A549 treated with dexamethasone at 1 μM for 4 hours (cell line): Measurements from ENCODE around the gene MBTPS1. TPM values are rescaled to one million over a fixed set of nuclear protein-coding genes. Genes with fewer than 3 reads are reported as not detected.

Experiments
- total RNA-seq: library from RNA; stranded (reverse); fragments of 200-300 nt; extraction: Qiagen RNA extraction; gene quantifications from 5 replicates; pipeline ENCODE4 v1.2.3, GENCODE V29; 2022

Gene MBTPS1
- total RNA-seq = 38.5 to 48.6 TPM (median 47.0 TPM) in 5 replicates

GRCh38 chr16:84116720-84117493, at the start of gene MBTPS1:
Gene MBTPS1, minus strand, starts transcription at chr16:84116942. Its CDS starts 15,159 bp downstream, at chr16:84101783.

GRCh38 chr16:84144859-84145639, 28.3 kb upstream of the MBTPS1 start, which contains the start of the genes DNAAF1 and HSDL1:
Gene DNAAF1, plus strand, starts transcription at chr16:84145308. Its CDS starts 133 bp downstream, at chr16:84145441.
Gene HSDL1, minus strand, starts transcription at chr16:84145177. Its CDS starts 13,856 bp downstream, at chr16:84131321.

GRCh38 chr16:84042308-84042878, 74.3 kb downstream of the MBTPS1 start, which contains the start of gene SLC38A8:
Gene SLC38A8, minus strand, starts transcription at chr16:84042795. Its CDS starts 638 bp downstream, at chr16:84042157.

Other genes with a start within 250 kb of the MBTPS1 start
- 1.3 to 2.1 TPM (median 1.8 TPM) in 5 replicates for gene MLYCD, start 217.8 kb downstream of the MBTPS1 start, total RNA-seq
- gene OSGIN1, start 163.7 kb downstream of the MBTPS1 start, total RNA-seq = 12.8 to 26.3 TPM (median 15.3 TPM) in 5 replicates
- gene NECAB2, start 148.7 kb downstream of the MBTPS1 start, total RNA-seq = 1.9 to 2.7 TPM (median 2.5 TPM) in 5 replicates
- gene SLC38A8, start 74.1 kb downstream of the MBTPS1 start, total RNA-seq = not detected in 5 replicates
- 13.3 to 21.9 TPM (median 18.5 TPM) in 5 replicates for gene HSDL1, start 28.2 kb upstream of the MBTPS1 start, total RNA-seq
- gene DNAAF1, start 28.4 kb upstream of the MBTPS1 start, total RNA-seq = 0.19 to 0.44 TPM (median 0.21 TPM) in 5 replicates
- gene TAF1C, start 70.1 kb upstream of the MBTPS1 start, total RNA-seq = 16.2 to 30.6 TPM (median 27.2 TPM) in 5 replicates
- 0.05 to 0.12 TPM in 2 of 5 replicates, not detected in the others for gene ADAD2, start 74.2 kb upstream of the MBTPS1 start, total RNA-seq
- gene KCNG4, start 123.1 kb upstream of the MBTPS1 start, total RNA-seq = not detected in 5 replicates
- gene WFDC1, start 177.9 kb upstream of the MBTPS1 start, total RNA-seq = 0.05 to 0.20 TPM in 2 of 5 replicates, not detected in the others